Calu3 (cell line): ENCODE measurements around the gene TXNRD1. TPM values are rescaled to one million over a fixed set of nuclear protein-coding genes. Genes with fewer than 3 reads are reported as not detected.

Source experiments
- BruUV-seq: library from RNA; stranded (reverse); fragments of 400-500 nt; replicated peaks from 2 replicates; lab custom pipeline; 2021; lab: Mats Ljungman, UMichigan
- CTCF ChIA-PET: fragments of 300-600 bp; sonication (Branson Sonifier 250); formaldehyde crosslinking; loops from one replicate; lab custom pipeline; 2022; ENCODE audit warnings: antibody characterized with exemption; lab: Charles Lee
- DNase-seq: peaks from one replicate; pipeline ENCODE4 v3.0.0; 2022
- H3K27ac Mint-ChIP-seq: one replicate; pipeline ENCODE4 v1.8.0; 2022; ENCODE audit warnings: mixed read lengths; ENCODE audit not compliant: unreplicated experiment
- H3K27me3 Mint-ChIP-seq: one replicate; pipeline ENCODE4 v1.8.0; 2022; ENCODE audit warnings: mixed read lengths; ENCODE audit not compliant: unreplicated experiment
- H3K36me3 Mint-ChIP-seq: one replicate; pipeline ENCODE4 v1.8.0; 2022; ENCODE audit warnings: mild to moderate bottlenecking, moderate library complexity, mixed read lengths; ENCODE audit not compliant: insufficient read depth, unreplicated experiment
- H3K4me1 Mint-ChIP-seq: one replicate; pipeline ENCODE4 v1.8.0; 2022; ENCODE audit warnings: mild to moderate bottlenecking, low read depth, mixed read lengths; ENCODE audit not compliant: unreplicated experiment
- H3K4me3 Mint-ChIP-seq: one replicate; pipeline ENCODE4 v1.8.0; 2022; ENCODE audit warnings: mild to moderate bottlenecking, low read depth, moderate library complexity, mixed read lengths; ENCODE audit not compliant: unreplicated experiment
- H3K9me3 Mint-ChIP-seq: one replicate; pipeline ENCODE4 v1.8.0; 2022; ENCODE audit warnings: low read depth, mixed read lengths; ENCODE audit not compliant: unreplicated experiment
- intact Hi-C: fragments of 100-400 bp; cut with micrococcal nuclease; formaldehyde crosslinking; loops from one replicate; pipeline ENCODE4 v1.10.0; 2022; ENCODE audit not compliant: unreplicated experiment
- total RNA-seq: library from RNA; stranded (reverse); gene quantifications from 2 replicates; pipeline ENCODE4 v1.2.3, GENCODE V29; 2022
- TF ChIP-seq, protein P1 (sequence below): fragments of 200-600 bp; IDR thresholded peaks from one replicate; pipeline ENCODE4 v1.8.0; 2022; ENCODE audit warnings: antibody characterized with exemption; ENCODE audit not compliant: unreplicated experiment

Gene TXNRD1
- total RNA-seq, 1 experiment from 2014 or later: 262 TPM

DNA sequence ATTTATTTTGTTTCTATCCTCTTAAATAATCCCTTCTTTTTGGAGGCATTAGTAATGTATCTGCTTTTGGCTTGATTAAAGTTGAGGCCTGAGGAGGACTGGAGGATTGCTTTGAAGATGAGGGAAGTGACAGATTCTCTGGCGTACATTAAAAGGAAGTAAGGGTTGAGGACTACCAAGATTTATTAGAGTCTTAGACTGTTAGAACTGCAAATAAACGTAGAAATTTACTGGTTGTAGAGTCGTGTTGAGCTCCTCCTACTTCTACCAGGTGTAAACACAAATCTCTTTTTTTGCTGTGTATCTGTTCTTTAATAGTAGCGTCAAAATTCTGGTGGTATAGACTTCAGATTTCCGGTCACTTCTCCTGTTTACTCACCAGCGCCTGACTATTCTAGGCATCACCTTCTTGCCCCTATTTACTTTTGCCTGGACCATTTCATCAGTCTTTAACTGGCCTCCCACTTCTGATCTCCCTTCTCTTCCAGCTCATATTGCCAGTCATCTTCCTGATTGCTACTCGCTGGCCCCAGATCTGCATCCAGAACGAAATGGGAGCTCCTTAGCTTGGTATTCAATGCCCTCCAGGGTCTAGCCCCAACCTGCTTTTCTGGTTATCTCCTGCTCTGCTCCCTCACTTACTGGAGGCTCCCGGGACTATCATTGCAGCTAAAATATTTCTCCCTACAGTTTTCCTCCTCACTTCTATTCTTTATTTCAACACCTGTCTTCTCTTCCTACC, 79.5 kb downstream of the TXNRD1 start:
- peaks cover 93% of the 10 kb centered on the region for H3K36me3 Mint-ChIP-seq
- no peaks in the 10 kb centered on the region for H3K27me3 Mint-ChIP-seq
- TF ChIP-seq, protein P1, sequence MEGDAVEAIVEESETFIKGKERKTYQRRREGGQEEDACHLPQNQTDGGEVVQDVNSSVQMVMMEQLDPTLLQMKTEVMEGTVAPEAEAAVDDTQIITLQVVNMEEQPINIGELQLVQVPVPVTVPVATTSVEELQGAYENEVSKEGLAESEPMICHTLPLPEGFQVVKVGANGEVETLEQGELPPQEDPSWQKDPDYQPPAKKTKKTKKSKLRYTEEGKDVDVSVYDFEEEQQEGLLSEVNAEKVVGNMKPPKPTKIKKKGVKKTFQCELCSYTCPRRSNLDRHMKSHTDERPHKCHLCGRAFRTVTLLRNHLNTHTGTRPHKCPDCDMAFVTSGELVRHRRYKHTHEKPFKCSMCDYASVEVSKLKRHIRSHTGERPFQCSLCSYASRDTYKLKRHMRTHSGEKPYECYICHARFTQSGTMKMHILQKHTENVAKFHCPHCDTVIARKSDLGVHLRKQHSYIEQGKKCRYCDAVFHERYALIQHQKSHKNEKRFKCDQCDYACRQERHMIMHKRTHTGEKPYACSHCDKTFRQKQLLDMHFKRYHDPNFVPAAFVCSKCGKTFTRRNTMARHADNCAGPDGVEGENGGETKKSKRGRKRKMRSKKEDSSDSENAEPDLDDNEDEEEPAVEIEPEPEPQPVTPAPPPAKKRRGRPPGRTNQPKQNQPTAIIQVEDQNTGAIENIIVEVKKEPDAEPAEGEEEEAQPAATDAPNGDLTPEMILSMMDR: no peak
- H3K9me3 Mint-ChIP-seq: no peaks in the 10 kb centered on the region
- CTCF ChIA-PET: interaction anchor here (0.6 to 1.5 kb wide), 5 partner anchors 9 to 1812 kb away, joined by 3 to 5 read pairs (median 3); no protein-coding TSS in a partner anchor
- peak overlapping the region; percentile 48 for H3K4me3 Mint-ChIP-seq
- DNase-seq: no peak
- no TSS peak for BruUV-seq
- peaks cover 68% of the 10 kb centered on the region for H3K4me1 Mint-ChIP-seq
- H3K27ac Mint-ChIP-seq: peak overlapping the region; percentile 42
- intact Hi-C loops: loop anchor here (1.0 kb wide), 1 partner anchor 80 kb away; the partner anchor contains the start of gene TXNRD1

DNA sequence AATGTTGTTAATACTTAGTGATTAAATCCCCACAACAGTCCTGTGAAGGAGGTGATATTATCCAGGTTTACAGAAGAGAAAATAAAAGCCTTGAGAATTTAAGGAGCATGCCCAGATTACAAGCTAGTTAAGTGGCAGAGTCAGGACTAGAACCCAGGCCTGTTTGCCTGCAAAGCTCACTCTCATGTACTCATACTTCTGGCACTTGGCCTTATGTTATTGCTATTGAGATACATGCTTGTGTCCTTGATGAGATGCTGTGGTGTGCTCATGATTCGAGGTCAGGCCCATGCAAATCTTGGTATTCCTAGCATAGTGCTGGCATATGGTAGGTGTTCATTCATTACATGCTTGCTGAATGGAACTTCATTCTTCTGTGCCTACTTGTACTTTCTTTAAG, 80.4 kb downstream of the TXNRD1 start:
- intact Hi-C loops: no loop called here
- CTCF ChIA-PET: interaction anchor here (0.6 to 1.5 kb wide), 6 partner anchors 8 to 136 kb away, joined by 3 to 5 read pairs (median 3); no protein-coding TSS in a partner anchor
- TF ChIP-seq, protein P1: no peak
- peaks cover 93% of the 10 kb centered on the region for H3K36me3 Mint-ChIP-seq
- H3K27me3 Mint-ChIP-seq: no peaks in the 10 kb centered on the region
- H3K9me3 Mint-ChIP-seq: no peaks in the 10 kb centered on the region
- peak overlapping the region; percentile 42 for H3K27ac Mint-ChIP-seq
- no peak for DNase-seq
- no TSS peak for BruUV-seq
- peak overlapping the region; percentile 48 for H3K4me3 Mint-ChIP-seq
- peaks cover 76% of the 10 kb centered on the region for H3K4me1 Mint-ChIP-seq

DNA sequence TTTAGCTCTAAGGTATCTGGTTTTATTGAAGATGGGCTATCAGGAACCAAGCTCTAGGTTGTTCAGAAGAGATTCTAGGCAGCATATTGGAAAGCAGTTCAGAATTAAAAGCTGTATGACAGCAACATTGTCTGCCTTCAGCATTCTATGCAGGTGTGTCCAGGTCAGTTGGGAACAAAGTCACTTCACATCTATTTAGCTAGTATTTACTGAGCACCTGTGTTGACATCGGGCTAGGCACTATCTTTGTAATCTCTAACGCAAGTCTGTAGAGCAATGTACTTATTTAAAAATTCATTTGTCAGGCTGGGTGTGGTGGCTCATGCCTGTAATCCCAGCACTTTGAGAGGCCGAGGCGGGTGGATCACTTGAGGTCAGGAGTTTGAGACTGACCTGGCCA, 81.1 kb downstream of the TXNRD1 start:
- Mint-ChIP-seq H3K9me3 (no peaks in the 10 kb centered on the region), H3K4me1 (peaks cover 76% of the 10 kb centered on the region), H3K36me3 (peaks cover 93% of the 10 kb centered on the region), H3K4me3 (no peak overlapping the region), H3K27ac (peak overlapping the region; percentile 17), H3K27me3 (no peaks in the 10 kb centered on the region)
- CTCF ChIA-PET: interaction anchor here (0.6 kb wide), 1 partner anchor 136 kb away, joined by 3 read pairs; no protein-coding TSS in a partner anchor
- TF ChIP-seq, protein P1: no peak
- BruUV-seq: no TSS peak
- intact Hi-C loops: no loop called here
- no peak for DNase-seq

DNA sequence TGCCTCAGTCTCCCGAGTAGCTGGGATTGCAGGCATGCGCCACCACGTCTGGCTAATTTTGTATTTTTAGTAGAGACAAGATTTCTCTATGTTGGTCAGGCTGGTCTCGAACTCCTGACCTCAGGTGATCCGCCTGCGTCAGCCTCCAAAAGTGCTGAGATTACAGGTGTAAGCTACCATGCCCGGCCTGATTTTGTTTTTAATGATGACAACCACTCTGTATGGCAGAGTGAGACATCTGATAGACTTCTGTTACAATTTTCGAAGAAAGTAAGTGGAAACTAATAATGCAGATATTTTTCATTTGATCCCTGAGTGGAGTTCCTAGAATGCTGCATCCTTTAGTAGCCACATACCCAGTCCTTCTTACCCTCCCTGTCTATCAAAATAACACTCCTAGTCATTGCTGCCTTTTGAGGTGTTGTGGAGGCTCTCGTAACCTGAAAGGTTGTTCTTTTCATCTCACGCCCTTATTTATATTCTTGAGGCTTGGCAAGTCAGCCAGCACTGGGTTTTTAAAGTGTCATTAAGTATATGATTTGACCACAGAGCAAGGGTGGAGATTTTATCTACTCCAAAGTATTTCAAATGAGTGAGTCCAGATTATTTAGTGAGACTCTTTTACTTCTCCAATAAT, 82.0 kb downstream of the TXNRD1 start:
- TF ChIP-seq, protein P1: no peak
- no TSS peak for BruUV-seq
- DNase-seq: no peak
- no peak overlapping the region for H3K27ac Mint-ChIP-seq
- CTCF ChIA-PET: no interaction called here
- peaks cover 68% of the 10 kb centered on the region for H3K4me1 Mint-ChIP-seq
- H3K36me3 Mint-ChIP-seq: peaks cover 91% of the 10 kb centered on the region
- no peaks in the 10 kb centered on the region for H3K27me3 Mint-ChIP-seq
- H3K4me3 Mint-ChIP-seq: no peak overlapping the region
- no peaks in the 10 kb centered on the region for H3K9me3 Mint-ChIP-seq
- intact Hi-C loops: no loop called here
